DOHH2 (cell line): ENCODE results near the gene CHMP6.

Experiments used
- CTCF ChIP-seq: fragments of 200-600 bp; sonication (generic); IDR thresholded peaks from one replicate; pipeline ENCODE4 v1.5.1; 2014; ENCODE audit warnings: antibody characterized with exemption, mild to moderate bottlenecking, low read depth, low read length; ENCODE audit not compliant: poor library complexity, severe bottlenecking
- EZH2phosphoT487 ChIP-seq: fragments of 200-600 bp; sonication (generic); IDR thresholded peaks from 2 replicates; pipeline ENCODE4 v1.6.1; 2017; ENCODE audit warnings: borderline replicate concordance, mild to moderate bottlenecking, antibody characterized with exemption, low read length, moderate library complexity, mixed read lengths

DNA sequence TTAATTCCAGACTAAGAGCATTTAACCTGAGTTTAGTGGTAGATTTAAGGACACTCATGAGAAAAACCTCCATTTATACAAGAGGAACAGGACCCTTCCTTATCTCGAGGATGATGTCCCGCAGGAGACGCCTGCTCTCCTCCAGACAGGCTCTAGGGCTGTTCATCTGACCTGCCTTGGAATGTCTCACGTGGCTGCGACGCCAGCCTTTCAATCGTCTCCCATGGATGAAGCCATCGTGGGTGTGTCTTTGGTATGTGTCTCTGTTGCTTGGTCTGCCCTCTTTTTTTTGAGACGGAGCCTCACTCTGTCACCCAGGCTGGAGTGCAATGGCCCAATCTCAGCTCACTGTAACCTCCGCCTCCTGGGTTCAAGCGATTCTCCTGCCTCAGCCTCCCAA lies 16.5 kb downstream of the CHMP6 start:
- TF ChIP-seq CTCF (no peak), EZH2phosphoT487 (no peak)
